ENCODE measurements around the gene HS3ST3A1.

HS3ST3A1 gene

DNA sequence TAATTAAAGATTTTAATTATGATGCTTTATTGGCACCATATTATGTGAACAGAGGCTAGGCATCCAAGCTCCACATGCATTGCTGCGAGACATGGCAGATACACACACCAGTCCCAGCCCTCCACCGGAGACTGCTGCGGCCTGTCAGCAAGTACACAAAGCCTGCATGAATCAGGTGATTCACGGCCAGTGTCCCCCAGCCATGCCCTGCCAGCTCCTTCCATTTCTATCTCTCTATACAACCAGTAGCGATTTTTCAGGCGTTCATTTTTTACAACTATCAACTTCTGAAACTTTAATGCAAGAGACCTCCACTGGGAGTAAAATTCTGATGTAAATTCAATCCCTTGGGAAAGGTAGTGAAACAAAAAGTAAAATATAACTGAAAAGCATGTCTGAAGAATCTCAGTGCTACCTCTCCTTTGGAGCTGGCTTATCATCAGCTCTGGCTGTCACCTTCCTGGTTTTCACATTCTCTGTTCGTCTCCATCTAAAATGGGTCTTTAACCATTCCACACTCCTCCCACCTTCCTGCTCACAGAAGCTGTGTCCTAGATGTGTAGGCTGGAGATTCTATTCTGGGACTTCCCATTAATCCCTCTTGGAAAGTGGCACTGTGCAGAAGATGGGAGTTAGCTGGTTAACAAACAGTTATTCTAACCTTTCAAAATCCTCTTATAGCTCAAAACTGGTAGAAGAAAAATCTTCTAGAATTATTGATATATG is 32.2 kb downstream of the HS3ST3A1 start:
- DNase-seq = peak; percentile 41
- TF ChIP-seq, protein P1, sequence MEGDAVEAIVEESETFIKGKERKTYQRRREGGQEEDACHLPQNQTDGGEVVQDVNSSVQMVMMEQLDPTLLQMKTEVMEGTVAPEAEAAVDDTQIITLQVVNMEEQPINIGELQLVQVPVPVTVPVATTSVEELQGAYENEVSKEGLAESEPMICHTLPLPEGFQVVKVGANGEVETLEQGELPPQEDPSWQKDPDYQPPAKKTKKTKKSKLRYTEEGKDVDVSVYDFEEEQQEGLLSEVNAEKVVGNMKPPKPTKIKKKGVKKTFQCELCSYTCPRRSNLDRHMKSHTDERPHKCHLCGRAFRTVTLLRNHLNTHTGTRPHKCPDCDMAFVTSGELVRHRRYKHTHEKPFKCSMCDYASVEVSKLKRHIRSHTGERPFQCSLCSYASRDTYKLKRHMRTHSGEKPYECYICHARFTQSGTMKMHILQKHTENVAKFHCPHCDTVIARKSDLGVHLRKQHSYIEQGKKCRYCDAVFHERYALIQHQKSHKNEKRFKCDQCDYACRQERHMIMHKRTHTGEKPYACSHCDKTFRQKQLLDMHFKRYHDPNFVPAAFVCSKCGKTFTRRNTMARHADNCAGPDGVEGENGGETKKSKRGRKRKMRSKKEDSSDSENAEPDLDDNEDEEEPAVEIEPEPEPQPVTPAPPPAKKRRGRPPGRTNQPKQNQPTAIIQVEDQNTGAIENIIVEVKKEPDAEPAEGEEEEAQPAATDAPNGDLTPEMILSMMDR (IDR thresholded peaks at IDR 0.05) = no peak
- peak overlapping the region; percentile 46 for H3K4me3 Mint-ChIP-seq
- peaks cover 71% of the 10 kb centered on the region for H3K4me1 Mint-ChIP-seq
- peaks cover 7% of the 10 kb centered on the region for H3K27me3 Mint-ChIP-seq (ENCODE audit: low read depth, poor library complexity)
- peaks cover 72% of the 10 kb centered on the region for H3K36me3 Mint-ChIP-seq (ENCODE audit: low read depth)
- H3K27ac Mint-ChIP-seq = peak overlapping the region; percentile 88
- peaks cover 47% of the 10 kb centered on the region for H3K9me3 Mint-ChIP-seq

DNA sequence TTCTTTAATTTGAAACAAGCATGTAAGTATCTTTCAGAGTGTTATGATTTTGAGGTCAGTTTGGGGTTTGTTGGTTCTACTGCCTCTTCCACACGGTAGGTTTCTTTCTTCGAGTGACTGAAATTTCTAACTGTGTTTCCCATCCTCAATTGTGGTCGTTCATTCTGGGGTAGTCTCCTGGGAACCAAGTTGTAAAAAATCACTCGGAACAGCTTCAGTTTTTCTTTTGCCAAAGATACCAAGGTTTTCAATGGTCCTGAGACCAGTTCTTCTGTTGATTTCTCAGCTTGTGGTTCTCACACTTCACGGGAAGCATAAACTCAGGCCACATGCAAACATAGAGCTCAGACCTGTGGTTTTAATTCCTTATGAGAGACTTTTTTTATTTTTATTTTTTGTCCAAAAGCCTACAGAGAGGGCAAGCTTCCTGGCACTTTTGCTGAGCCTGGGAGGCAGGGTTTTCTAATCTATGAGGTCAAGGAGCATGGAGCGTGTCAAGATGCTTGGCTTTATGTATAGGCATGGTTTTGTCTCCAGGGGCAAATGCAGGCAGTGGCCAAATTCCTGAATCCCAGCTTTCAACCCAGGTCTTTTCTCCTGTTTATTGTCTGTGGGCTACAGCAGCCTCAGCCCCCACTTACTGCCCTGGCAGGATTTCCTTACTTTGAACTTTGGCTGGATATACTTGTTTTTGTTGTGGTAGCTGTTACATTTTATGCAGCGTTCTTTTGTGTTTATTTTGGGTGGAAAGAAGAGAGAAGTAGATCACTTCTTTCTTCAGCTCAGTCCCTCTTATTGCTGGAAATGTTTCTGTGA is 32.9 kb downstream of the HS3ST3A1 start:
- Mint-ChIP-seq H3K36me3 (ENCODE audit: low read depth) (peaks cover 66% of the 10 kb centered on the region), H3K4me3 (peak overlapping the region; percentile 46), H3K4me1 (peaks cover 78% of the 10 kb centered on the region), H3K27me3 (ENCODE audit: low read depth, poor library complexity) (peaks cover 7% of the 10 kb centered on the region), H3K9me3 (peaks cover 46% of the 10 kb centered on the region), H3K27ac (peak overlapping the region; percentile 88)
- TF ChIP-seq, protein P1 (IDR thresholded peaks at IDR 0.05) = no peak
- DNase-seq = no peak

DNA sequence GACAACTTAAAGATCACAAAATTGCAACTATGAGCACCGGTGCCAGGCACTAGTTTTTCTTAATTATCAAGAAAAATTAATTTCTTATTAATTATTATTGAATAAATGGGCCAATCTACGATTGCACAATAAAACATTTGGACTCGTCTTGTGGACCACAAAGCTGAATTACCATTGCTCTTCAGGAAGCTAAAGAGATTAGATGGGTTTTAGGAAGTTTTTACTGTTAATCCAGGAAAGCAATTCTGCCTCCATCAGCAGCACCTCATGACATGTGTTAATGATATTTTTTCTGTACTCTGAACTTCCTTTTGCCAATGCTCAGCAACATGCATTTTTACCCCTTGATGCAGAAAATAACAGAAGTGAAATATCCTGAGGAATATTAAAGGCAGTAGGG is 37.9 kb downstream of the HS3ST3A1 start:
- peaks cover 77% of the 10 kb centered on the region for H3K4me1 Mint-ChIP-seq
- peaks cover 38% of the 10 kb centered on the region for H3K9me3 Mint-ChIP-seq
- peak overlapping the region; percentile 69 for H3K27ac Mint-ChIP-seq
- DNase-seq = no peak
- TF ChIP-seq, protein P1 (IDR thresholded peaks at IDR 0.05) = no peak
- H3K36me3 Mint-ChIP-seq (ENCODE audit: low read depth) = peaks cover 40% of the 10 kb centered on the region
- H3K27me3 Mint-ChIP-seq (ENCODE audit: low read depth, poor library complexity) = peaks cover 7% of the 10 kb centered on the region
- peak overlapping the region; percentile 44 for H3K4me3 Mint-ChIP-seq

DNA sequence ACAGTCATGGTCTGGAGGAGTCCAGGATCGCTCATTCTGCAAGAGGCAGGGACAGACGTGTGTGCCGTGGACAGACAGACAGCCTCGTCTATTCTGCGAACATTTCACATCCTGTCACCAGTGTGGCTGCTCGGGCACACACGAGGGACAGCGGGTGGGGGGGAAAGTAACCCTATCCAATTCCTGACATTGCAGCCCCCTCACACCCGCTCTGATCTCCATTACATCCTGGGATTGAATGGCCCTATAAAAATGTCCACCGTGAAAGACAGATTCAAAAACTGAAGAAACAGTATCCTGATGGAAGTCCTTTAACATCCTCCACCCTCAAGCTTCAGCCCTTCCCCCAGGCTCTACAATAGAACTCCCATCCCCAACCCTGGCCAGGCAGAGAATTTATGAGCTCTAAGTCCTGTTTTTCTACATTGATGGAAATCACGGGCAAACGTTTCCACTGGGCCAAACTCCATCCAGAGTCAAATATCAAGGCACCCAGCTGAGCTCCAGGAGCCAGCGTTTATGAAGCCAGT is 39.4 kb downstream of the HS3ST3A1 start:
- Mint-ChIP-seq H3K9me3 (peaks cover 23% of the 10 kb centered on the region), H3K27me3 (ENCODE audit: low read depth, poor library complexity) (peaks cover 7% of the 10 kb centered on the region), H3K4me3 (peak overlapping the region; percentile 44), H3K4me1 (peaks cover 84% of the 10 kb centered on the region), H3K36me3 (ENCODE audit: low read depth) (peaks cover 39% of the 10 kb centered on the region), H3K27ac (peak overlapping the region; percentile 97)
- TF ChIP-seq, protein P1 (IDR thresholded peaks at IDR 0.05) = no peak
- DNase-seq = peak; percentile 62

DNA sequence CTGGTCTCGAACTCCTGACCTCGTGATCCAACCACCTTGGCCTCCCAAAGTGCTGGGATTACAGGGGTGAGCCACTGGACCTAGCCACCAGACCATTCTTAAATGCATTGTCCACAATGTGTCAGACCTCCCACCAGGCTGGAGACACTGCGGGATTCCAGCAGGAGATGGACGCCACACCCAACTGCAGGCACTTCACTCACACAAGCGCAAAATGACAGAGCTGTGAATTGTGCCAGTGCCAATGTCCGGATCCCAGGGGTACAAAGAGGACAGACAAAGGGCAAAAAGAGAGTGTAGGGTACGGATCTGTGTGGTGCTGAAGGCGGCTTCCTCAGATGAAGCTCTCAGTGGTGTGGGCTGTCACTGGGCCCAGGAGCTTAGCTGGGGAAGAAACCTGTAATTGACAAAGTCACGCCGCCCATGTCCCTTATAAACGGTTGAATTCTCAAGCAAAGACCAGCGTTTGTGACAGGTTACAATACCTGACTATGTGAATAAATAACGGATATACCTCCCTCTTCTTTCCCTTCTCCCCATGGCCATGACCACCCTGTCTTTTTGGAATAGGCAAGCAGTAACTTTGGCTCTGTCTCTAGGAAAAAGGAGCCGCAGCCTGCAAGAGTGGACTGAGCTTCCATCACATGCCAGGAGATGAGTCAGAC is 40.0 kb downstream of the HS3ST3A1 start:
- Mint-ChIP-seq H3K9me3 (peaks cover 23% of the 10 kb centered on the region), H3K27me3 (ENCODE audit: low read depth, poor library complexity) (peaks cover 7% of the 10 kb centered on the region), H3K27ac (peak overlapping the region; percentile 97), H3K4me3 (peak overlapping the region; percentile 44), H3K4me1 (peaks cover 90% of the 10 kb centered on the region), H3K36me3 (ENCODE audit: low read depth) (peaks cover 39% of the 10 kb centered on the region)
- peak; percentile 18 for DNase-seq
- TF ChIP-seq, protein P1 (IDR thresholded peaks at IDR 0.05) = no peak
